GM12873 (cell line): Measurements from ENCODE around the gene SDC3.

Source experiments
- TF ChIP-seq, protein P1 (sequence below): IDR thresholded peaks from 2 replicates; pipeline ENCODE4 v1.5.1; 2012; ENCODE audit warnings: low read depth, mild to moderate bottlenecking, moderate library complexity, low read length, control low read depth; ENCODE audit not compliant: insufficient read depth; ENCODE audit errors: missing control alignments

The SDC3 gene

DNA sequence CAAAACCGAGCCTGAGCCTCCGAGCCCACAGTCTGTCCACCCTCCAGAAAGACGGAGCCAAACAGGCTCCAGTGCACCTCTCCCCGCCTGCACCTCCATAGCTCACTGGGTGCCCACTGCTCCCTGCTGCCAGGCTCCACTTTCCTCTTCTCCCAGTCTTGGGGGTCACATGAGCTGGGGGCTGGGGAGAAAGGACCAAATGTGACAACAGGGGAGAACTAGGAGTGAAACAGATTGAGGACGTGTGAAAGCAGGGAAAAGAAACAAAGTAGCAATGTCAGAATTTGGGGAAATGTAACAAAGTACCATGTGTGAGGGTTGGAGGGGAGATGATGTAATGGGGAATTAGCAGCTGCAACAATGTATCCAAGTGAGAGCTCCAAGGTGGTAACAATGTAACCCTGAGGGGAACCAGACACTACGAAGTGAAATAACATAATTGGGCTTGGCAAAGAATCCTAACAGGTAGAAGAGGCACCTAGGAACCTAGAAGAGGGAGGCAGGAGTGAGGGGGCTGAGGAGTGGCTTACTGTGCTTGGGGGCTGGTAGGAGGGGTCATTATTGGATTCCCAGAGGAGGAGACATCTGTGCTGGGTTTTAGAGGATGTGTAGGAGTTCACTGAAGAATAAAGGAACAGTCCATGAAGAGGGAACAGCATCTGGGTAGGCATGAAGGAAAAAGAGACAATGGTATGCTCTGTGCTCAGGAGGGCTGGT, 12.5 kb downstream of the SDC3 start:
- TF ChIP-seq, protein P1, sequence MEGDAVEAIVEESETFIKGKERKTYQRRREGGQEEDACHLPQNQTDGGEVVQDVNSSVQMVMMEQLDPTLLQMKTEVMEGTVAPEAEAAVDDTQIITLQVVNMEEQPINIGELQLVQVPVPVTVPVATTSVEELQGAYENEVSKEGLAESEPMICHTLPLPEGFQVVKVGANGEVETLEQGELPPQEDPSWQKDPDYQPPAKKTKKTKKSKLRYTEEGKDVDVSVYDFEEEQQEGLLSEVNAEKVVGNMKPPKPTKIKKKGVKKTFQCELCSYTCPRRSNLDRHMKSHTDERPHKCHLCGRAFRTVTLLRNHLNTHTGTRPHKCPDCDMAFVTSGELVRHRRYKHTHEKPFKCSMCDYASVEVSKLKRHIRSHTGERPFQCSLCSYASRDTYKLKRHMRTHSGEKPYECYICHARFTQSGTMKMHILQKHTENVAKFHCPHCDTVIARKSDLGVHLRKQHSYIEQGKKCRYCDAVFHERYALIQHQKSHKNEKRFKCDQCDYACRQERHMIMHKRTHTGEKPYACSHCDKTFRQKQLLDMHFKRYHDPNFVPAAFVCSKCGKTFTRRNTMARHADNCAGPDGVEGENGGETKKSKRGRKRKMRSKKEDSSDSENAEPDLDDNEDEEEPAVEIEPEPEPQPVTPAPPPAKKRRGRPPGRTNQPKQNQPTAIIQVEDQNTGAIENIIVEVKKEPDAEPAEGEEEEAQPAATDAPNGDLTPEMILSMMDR: no peak

DNA sequence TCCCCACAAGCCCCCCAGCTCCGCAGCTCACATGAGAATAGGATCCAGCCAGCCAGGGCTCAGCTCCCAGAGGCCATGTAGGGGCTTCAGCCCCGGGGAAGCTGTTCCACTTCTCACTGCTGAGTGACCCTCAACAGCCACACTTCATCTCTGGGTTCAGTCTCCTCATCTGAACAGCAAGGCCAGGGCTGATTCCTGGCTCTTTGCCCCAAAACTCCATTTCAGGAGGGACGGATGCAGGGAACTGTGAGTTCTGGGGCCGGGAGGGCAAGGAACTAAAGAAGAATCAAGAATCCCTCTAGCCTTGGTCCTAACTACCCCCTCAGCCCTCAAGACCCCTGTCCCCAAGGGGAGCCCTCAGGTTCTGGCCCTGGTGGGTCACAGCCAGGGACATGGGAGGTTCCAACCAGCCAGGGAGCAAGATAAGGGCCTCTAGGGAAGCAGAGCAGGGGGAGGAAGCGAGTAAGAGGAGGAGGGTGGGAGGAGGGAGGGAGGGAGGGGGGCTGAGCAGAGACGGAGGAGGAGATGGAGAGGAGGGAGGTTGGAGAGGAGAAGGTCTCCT, 13.1 kb downstream of the SDC3 start:
- TF ChIP-seq, protein P1: no peak

DNA sequence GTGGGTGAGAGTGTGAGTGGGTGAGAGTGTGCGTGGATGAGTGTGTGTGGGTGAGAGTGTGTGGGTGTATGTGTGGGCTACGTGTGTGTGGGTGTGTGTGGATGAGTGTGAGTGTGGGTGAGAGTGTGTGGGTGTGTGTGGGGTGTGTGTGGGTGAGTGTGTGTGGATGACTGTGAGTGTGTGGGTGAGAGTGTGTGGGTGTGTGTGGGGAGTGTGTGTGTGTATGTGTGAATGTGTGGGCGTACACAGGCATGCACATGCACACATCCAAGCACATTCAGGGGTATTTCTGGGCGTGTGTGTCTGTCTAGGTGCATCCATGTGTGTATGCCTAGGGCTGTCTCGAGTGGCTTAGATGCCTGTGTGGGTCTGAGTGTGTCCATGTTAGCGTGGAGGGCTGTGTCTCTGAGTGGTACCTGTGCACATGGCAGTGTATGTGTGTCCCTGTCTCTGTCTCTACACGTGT, 14.0 kb downstream of the SDC3 start:
- TF ChIP-seq, protein P1: no peak

DNA sequence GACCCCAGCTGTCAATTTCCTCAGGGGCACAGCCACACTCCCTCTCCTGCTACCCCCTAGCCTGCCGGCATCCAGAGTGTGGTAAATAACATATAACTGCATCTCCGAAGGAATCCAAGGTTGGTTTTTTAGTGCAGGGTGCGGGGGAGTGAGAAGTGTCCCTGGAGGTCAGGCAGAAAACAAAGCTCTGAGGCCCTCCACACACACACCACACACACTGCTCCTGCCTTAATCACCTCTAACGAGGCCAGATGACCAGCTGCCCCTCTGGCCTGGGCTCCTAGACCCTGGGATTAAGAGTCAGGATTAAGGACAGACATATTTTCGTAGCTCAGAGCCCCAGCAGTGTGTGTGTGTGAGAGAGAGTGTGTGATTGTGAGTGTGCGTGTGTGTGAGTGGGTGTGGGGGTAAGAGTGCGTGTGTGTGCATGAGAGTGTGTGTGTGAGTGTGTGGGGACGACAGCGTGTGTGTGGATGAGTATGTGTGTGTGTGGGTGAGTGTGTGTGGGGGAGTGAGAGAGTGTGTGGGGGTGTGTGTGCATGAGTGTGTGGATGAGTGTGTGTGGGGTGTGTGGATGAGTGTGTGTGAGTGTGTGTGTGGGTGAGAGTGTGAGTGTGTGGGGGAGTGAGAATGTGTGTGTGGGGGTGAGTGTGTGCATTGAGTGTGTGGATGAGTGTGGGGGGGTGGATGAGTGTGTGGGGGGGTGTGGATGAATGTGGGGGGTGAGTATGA, 14.6 kb downstream of the SDC3 start:
- TF ChIP-seq, protein P1: no peak

DNA sequence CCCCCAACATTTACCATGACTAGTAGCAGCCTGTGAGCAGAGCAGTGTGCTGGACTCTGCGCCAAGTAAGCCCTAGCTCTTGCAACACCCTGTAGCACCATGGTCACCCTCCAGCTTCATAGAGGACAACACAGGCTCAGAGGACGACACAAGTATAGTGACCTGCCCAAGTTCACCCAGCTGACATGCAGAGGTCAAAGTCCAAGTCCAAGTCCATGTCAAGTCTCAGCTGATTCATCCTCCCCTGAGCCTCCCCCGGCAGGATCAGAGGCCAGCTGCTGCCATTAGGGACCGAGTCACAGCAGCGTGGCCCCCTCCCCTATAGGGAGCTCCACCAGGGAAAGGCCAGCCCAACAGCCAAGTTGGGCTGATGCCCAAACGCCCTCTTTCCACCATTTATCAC, 15.9 kb downstream of the SDC3 start:
- TF ChIP-seq, protein P1: no peak

DNA sequence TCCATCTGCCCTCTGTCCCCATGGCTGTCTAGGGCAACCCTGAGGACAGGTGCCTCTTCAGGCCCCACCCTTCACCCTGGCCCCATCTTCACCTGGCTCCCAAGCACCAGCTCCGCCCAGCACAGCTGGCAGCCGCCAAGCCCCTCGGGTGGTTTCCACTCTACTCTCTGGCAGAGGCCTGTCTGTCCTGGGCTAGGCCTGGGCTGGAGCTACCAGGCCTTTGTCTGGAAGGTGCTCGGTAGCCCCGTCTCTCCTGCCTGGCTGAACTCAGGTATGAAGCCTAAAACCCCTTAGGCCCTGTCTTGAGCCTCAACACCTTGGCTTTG, 17.4 kb downstream of the SDC3 start:
- TF ChIP-seq, protein P1: no peak

DNA sequence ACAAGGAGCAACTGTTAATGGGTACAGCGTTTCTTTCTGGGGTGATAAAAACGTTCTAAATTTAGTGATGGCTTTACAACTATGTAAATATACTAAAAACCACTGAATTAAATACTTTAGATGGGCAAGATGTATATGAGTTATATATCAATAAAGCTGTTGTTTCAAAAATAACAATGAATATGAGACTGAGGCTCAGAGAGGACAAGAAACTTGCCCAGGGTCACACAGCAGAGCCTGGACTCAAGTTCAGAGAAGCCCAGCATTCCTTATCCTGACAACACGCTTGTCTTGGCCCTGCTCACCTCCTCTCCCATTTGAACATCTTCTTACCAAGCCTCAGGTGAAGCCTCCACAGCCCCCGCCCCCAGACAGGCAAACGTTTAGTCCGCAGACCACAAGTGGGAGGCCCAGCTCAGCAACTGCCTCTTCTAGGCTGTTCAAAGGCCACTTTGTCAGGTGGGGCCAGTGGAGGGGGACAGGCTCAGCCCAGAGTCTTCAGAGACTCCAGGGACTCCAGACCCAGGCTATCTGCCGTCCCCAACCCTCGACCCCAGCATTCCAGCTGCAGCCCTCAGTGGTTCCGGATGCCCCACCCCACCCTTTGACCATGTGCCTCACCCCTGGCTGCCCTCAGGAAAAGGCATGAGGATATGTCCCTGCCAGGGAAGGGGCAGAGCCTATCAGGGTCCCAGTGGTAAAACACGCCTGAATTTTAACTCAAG, 17.9 kb downstream of the SDC3 start:
- TF ChIP-seq, protein P1: no peak
